H54 (cell line): ENCODE measurements around the gene KLHL17.
A peak's percentile ranks its signal among the peaks of the same experiment; 100 is the strongest.

Experiments
- DNase-seq: peaks from one replicate; pipeline ENCODE4 v3.0.0; 2011; ENCODE audit warnings: low spot score, mixed read lengths; ENCODE audit not compliant: insufficient read length
- FAIRE-seq: peaks from 3 replicates; lab custom pipeline; 2011; peaks lifted over from hg19 to GRCh38; lab: Jason Lieb, UNC
- POLR2A ChIP-seq: IDR thresholded peaks from 2 replicates; pipeline ENCODE4 v1.6.1; 2011; ENCODE audit warnings: low read depth, mild to moderate bottlenecking, low read length

KLHL17 gene

GRCh38 chr1:917466-918091 lies 42.8 kb upstream of the KLHL17 start:
- DNase-seq (no peak), FAIRE-seq (no peak)
- TF ChIP-seq POLR2A = 0 out of 2 replicates have a peak, but pooled peaks have one; percentile 10

DNA sequence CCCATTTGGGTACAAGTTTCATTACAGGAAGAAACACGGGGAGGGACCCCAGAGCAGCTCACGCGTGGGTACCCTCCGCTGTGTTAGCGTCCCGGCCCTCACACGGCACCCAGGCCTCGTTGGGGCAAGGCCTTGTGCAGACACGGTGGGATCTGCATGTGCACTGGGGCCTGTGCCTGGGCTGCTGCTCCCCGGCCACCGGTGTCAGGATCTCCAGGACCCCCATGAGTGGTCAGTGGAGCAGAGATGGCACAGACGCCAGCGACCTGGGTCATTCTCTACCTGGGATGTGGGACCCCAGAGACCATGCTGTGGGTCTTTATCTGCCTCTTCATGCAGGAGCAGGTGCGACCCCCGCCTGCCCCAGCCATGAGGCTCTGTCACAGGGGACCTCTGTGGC lies 42.0 kb upstream of the KLHL17 start:
- no peak for FAIRE-seq

DNA sequence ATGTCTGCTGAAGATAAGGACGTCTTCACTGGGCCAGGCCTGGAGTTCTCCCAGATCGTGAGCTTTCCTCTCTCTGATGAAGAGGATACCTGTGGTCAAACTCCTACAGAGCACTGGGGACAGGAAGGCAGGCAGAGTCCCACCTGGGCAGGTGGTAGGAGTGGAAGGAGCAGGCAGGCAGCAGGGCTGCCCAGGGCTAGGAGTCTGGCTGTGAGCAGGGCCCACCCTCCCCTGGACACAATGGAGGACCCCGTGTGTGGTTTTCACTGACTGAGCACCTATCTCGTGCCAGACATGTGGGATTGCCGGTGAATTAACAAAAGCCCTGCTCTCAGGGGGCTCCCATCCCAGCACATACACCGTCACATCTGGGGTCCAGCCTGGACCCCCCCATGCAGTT lies 41.5 kb upstream of the KLHL17 start:
- FAIRE-seq (no peak), DNase-seq (no peak)
- no peak for TF ChIP-seq POLR2A

More for the DNA sequence above, 42.0 kb upstream of the KLHL17 start:
- TF ChIP-seq POLR2A = no peak
- no peak for DNase-seq

- DNase-seq (no peak), FAIRE-seq (no peak)
- TF ChIP-seq POLR2A = no peak
Observed at GRCh38 chr1:919271-919872, 41.0 kb upstream of the KLHL17 start.

DNA sequence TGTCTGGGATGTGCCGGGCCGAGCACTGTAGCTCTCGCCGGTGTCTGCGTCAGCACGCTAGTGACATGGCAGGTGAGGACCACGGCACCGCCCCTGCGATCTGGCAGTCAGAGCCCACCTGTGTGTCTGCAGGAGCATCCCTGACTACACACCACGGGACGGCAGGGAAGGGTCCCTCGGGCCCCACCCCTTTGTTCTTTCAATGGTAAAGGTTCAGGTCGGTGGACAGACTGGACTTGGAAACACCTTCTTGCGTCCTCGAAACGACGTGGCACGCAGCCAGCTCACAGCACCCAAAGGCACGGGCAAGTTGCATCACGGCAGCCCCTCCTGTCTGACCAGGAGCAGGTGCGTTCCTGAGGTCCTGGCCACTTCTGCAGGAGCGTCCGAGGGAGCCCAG lies 40.4 kb upstream of the KLHL17 start:
- no peak for TF ChIP-seq POLR2A
- DNase-seq (no peak), FAIRE-seq (no peak)

- no peak for DNase-seq
- FAIRE-seq = no peak
- no peak for TF ChIP-seq POLR2A
Observed at GRCh38 chr1:920521-920920, 39.9 kb upstream of the KLHL17 start.

DNA sequence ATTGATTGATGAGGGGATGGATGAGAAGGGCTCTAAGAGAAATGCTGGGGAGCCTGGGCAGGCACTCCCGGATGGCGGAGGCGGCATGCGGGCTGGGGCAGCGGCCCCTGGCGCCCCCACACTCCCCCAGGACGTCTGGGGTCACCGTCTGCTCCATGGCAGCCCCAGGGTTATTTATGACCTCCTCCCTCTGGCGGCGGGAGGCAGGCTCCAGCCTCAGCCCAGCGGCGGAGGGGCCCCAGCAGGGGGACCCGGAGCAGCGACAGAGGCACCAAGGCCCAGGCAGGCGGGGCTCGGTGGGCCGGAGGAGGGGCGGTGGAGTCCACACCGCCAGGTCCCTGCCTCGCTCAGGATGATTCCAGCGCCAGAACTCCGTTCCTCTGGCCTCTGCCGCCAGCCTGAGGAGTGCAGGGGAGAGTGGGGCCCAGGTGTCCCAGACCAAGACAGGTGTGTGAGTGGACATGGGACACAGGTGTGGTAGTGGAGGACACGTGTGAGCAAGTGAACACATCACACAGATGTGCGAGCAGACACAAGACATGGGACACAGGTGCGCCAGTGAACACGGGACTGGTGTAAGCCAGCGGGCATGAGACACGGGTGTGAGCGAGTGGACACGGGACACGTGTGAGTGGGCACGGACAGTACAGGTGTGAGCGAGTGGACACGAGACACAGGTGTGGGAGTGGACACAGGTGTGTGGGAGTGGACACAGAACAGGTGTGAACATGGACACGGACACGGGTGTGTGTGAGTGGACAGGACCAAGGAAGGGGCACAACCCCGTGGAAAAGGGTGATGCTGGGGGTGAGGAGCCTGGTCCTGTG lies 39.2 kb upstream of the KLHL17 start:
- TF ChIP-seq POLR2A = no peak
- FAIRE-seq = no peak
- no peak for DNase-seq

DNA sequence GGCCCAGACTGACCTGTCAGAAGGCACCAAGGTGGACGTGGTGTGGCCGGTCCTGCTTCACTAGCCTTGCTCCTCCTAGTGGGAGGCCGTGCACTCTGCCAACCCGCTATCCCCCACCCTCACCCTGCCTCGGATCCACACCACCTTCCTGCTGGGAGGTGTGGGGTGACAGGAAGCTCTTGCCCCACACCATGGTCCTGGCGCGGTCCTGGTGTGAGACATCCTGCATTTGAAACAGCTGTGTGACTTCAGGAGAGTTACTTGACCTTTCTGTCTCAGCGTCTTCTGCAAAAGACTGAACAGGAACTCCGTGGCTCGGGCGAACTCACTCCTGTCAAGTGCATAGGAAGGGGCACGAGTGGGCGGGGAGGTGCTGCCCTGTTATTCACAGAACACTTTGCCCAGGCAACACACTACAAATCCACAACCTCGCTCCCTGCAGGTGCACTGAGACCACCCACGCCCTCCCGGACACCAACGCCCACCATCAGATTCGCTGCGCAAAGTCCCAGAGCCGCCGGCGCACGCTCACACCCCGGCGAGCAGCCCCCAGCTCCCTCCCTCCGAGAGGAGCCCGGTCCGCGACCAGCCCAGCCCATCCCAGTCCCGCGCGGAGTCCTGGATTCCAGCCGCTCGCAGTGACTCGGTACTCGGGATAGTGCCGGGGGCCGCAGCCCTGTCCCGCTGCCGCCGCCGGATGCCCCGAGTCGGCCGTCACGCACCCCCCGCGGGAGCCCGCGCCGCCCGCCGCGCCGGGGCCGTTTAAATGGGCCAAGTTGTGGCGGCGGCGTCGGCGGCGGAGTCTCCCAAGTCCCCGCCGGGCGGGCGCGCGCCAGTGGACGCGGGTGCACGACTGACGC lies 37.0 kb upstream of the KLHL17 start, which contains the start of gene SAMD11:
Gene SAMD11, plus strand, starts transcription at position 793 of the 860 bp plus-strand sequence. CDS start 509 bp downstream, outside the sequence.
- FAIRE-seq (no peak), DNase-seq (no peak)
- TF ChIP-seq POLR2A = peak; percentile 25; the same call in 1 of the 2 replicates

- FAIRE-seq (no peak), DNase-seq (no peak)
- TF ChIP-seq POLR2A = no peak
Observed at GRCh38 chr1:923991-924655, 36.3 kb upstream of the KLHL17 start.

- TF ChIP-seq POLR2A = no peak; the same call in 1 of the 2 replicates
- no peak for FAIRE-seq
- DNase-seq = no peak
Observed at GRCh38 chr1:924656-925560, 35.5 kb upstream of the KLHL17 start.

GRCh38 chr1:925561-926421 lies 34.6 kb upstream of the KLHL17 start:
- DNase-seq (no peak), FAIRE-seq (no peak)
- TF ChIP-seq POLR2A = 0 out of 2 replicates have a peak, but pooled peaks have one; percentile 41

- no peak for DNase-seq
- no peak for TF ChIP-seq POLR2A
- FAIRE-seq = no peak
Observed at GRCh38 chr1:927234-927633, 33.1 kb upstream of the KLHL17 start.
